HS-27A (cell line): ENCODE data around the gene KANK3.
"Not testable (repeated sequence)": the region's sequence is repeated elsewhere in the genome, so short reads cannot be mapped to it uniquely, and the experiment has no call there.

ENCODE experiments used
- DNase-seq: peaks from one replicate; pipeline ENCODE4 v3.0.0-alpha.2; 2012; ENCODE audit warnings: low read depth, missing footprints

The KANK3 gene

GRCh38 chr19:8337728-8338127, 5.3 kb downstream of the KANK3 start:
- DNase-seq: no peak

- no peak for DNase-seq
These were observed 6.4 kb downstream of the KANK3 start for GRCh38 chr19:8336660-8337059.

- no peak for DNase-seq
These were observed 6.9 kb downstream of the KANK3 start for GRCh38 chr19:8336072-8336569.

GRCh38 chr19:8335343-8336071, 7.6 kb downstream of the KANK3 start:
- DNase-seq: no peak

GRCh38 chr19:8334458-8335342, 8.4 kb downstream of the KANK3 start:
- no peak for DNase-seq

DNA sequence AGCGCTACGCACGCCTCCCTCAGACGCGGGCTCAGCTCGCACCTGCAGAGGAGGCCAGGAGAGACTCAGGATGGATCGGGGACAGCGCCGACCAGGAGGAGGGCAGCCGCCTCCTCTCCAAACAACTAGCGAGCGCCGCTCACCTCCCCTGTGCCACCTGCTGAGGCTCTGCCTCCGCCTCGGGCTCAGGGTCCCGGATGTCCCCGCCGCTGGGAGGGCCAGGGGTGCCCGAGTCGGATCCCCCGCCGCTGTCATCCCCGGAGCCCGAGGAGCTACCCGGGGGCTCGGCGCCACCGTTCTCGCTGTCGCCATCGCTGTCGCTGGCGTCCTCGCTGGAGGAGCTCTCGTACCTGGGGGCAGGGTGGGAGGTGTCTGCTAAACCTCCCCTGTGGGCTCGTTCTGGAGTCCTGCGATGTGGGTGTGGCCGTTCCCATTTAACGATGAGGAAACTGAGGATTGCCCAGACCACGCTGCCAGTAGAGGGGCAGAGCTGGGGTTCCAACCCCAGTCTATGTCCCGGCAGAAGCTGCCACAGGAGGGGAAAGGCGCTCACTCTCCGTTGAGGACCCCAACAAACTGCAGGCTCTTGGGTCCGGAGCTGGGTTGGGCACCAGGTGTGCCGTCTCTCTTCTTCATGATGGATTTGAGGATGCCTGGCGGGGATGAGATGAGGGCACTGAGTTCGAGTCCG, 9.2 kb downstream of the KANK3 start:
- no peak for DNase-seq

- no peak for DNase-seq
These were observed 9.9 kb downstream of the KANK3 start for GRCh38 chr19:8332976-8333766.

DNA sequence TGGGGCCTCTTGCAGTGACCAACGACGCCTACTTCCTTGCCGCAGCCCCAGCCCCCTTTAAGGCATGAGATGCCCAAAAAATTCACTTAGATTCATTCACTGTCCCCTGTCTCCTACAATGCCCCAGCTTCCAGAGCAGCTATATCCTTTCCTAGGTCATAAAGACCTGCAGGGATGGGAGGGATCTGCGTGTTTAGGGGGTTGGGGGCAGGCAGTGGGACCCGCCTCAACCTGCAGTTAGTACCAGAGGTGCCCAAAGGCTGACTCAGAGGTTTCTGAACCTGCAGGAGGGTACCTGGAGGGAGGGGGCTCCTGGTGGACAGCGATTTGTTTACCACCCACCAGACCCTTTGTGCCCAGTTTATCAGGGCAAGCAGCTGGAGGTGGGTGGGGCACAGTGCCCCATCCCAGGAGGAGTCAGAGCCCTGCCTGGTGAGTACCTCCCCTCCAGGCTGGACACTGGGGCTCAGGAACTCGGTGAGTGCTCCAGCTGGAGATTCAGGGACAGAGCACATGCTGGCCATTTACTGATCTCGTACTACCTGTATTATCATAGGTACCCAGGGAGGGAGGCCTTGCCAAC, 11.7 kb downstream of the KANK3 start:
- DNase-seq: no peak

GRCh38 chr19:8329996-8330395, 13.1 kb downstream of the KANK3 start:
- DNase-seq: no peak

DNA sequence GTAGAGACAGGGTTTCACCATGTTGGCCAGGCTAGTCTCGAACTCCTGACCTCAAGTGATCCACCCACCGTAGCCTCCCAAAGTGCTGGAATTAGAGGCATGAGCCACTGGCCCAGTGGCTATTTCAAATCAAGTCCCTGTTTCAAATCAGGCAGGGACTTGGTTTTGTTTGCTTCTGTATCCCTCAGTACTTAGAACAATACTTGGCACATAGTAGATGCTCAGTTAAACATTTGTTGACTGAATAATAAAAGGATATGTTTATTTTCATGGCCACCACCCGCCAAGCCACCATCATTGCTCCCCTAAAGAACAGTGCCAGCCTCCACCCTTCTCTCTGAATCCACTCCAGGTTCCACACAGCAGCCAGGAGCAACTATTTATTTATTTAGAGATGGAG, 17.6 kb downstream of the KANK3 start:
- no peak for DNase-seq

GRCh38 chr19:8324186-8325050, 18.6 kb downstream of the KANK3 start:
- DNase-seq: no peak

- no peak for DNase-seq
These were observed 19.3 kb downstream of the KANK3 start for GRCh38 chr19:8323781-8324185.

DNA sequence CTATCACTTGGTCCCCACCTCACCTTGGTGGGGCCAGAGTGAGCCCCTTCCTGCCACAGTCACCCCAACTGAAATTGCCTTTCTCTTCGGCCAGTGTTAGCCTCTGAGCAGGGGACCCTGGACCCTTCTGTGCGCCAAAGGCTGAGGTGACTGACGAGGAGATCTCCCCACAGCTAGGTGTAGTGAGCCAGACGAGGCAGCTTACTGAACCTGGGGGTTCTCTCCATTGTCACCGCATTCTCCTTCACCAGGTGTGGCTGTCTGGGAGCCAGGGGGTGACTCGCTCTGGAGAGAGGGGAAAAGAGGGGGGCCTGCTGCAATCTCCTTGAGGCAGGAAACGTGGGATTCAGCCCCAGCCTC, 20.4 kb downstream of the KANK3 start:
- DNase-seq: no peak

- DNase-seq: no peak
These were observed 20.9 kb downstream of the KANK3 start for GRCh38 chr19:8321986-8322637.

DNA sequence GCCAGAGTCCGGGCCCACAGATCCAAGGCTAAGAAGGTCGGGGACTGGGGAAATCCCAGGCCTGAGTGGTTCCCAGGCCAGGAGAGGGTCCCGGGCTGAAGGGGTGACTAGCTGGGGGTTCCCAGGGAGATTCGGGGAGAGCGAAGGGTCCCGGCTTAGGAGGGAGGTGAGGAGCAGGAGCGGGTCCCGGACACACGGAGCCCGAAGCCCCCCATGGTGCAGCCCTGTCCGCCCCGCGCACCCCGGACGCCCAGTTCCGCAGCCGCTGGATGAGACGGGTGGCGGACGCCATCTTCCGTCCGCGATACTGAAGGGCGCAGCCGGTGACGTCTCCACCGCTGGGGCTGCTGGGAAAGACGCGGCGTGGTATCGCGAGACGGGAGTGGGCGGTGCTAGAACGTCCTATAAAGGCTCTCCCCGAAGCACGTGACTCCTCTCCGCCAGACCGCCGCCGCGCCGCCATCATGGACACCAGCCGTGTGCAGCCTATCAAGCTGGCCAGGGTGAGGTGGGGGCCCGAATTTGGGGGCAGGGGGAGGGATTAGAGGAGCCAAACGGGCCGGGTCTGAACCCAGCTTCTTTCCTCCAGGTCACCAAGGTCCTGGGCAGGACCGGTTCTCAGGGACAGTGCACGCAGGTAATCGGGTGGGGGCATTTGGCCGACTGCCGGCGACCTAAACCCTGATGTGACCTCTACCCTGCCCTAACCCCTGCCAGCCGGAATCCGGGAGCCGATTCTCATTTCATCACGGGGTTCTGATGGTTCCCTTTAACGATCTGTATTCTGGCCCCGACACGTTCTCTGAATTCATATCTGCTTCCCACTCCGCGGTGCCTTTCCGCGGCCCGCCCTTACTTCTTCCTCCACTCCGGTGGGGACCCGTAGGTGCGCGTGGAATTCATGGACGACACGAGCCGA, 21.7 kb downstream of the KANK3 start, which contains the start of the genes NDUFA7 and RPS28:
NDUFA7 (minus strand) TSS at position 309 of the 919 bp plus-strand sequence; CDS start at position 292, 17 bp downstream.
RPS28 (plus strand) TSS at position 430 of the 919 bp plus-strand sequence; CDS start at position 465, 35 bp downstream.
- DNase-seq: peak; percentile 84

DNA sequence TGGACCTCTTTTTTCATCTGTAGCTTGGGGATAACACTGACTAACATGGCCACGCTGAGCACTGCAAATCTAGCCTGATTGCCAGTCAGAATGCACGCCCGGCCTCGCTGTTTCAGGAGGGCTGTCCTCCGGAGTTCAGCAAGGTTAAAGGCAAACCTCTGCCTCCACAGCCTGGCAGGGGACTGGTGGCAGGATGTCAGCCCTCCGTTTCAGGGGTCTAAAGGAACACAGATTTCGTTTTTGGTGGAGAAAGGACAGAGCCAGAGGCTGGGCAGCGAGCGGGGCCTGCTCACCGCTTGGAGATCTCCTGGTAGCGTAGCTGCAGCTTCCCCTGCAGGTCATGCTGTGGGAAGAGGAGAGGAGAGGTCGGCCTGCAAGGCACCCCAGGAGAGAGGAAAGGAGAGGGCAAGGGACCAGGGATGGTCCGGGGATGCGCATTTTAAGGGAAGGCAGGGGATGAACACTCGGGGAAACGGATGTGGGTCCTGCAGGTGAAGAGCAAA, 22.4 kb downstream of the KANK3 start:
- no peak for DNase-seq

- DNase-seq: no peak
These were observed 23.1 kb downstream of the KANK3 start for GRCh38 chr19:8319807-8320520.

DNA sequence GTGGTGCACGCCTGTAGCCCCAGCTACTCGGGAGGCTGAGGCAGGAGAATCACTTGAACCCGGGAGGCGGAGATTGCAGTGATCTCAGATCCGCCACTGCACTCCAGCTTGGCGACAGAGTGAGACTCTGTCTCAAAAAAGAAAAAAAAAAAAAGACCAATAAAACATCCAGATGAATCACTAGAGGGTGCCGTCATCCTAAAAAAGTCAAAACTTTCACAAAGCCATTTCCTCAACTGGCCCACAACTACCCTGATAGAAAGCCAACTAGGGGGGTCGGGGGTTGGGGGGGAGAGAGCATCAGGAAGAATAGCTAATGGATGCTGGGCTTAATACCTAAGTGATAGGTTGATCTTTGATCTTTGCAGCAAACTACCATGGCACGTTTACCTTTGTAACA, 24.2 kb downstream of the KANK3 start:
- not testable (repeated sequence) for DNase-seq
